Neural cell (in vitro differentiated cells): ENCODE data around the gene PCDH15. TPM values are rescaled to one million over a fixed set of nuclear protein-coding genes. Genes with fewer than 3 reads are reported as not detected.

Source experiments
- H2AFZ ChIP-seq: fragments of 200-600, 300-800 bp; sonication (generic), shearing (Covaris generic); 2 replicates; pipeline ENCODE4 v1.6.0; 2014; ENCODE audit warnings: low read depth, mild to moderate bottlenecking, antibody characterized with exemption, low read length, moderate library complexity
- H3F3A ChIP-seq: fragments of 200-600 bp; shearing (Covaris generic); 2 replicates; pipeline ENCODE4 v1.6.1; 2016; ENCODE audit warnings: mild to moderate bottlenecking, moderate library complexity, mixed read lengths, antibody characterized with exemption, low read length; ENCODE audit not compliant: insufficient read depth, poor library complexity, severe bottlenecking
- H3K27ac ChIP-seq: fragments of 200-600, 300-800 bp; sonication (generic), shearing (Covaris generic); 2 replicates; pipeline ENCODE4 v1.5.1; 2014; ENCODE audit warnings: mild to moderate bottlenecking, low read length, moderate library complexity
- H3K27me3 ChIP-seq: fragments of 300-800, 200-600 bp; sonication (generic), shearing (Covaris generic); 2 replicates; pipeline ENCODE4 v1.6.0; 2014; ENCODE audit warnings: mild to moderate bottlenecking, low read depth, low read length, moderate library complexity; ENCODE audit not compliant: insufficient read depth
- H3K36me3 ChIP-seq: fragments of 300-800, 200-600 bp; sonication (generic), shearing (Covaris generic); 2 replicates; pipeline ENCODE4 v1.5.1; 2014; ENCODE audit warnings: mild to moderate bottlenecking, antibody characterized with exemption, low read length, moderate library complexity; ENCODE audit not compliant: insufficient read depth
- H3K4me2 ChIP-seq: fragments of 300-800, 200-600 bp; sonication (generic), shearing (Covaris generic); 2 replicates; pipeline ENCODE4 v1.6.0; 2014; ENCODE audit warnings: mild to moderate bottlenecking, low read length
- H3K4me3 ChIP-seq: fragments of 300-800, 200-600 bp; sonication (generic), shearing (Covaris generic); 2 replicates; pipeline ENCODE4 v1.5.1; 2014; ENCODE audit warnings: mild to moderate bottlenecking, low read length, moderate library complexity
- H3K79me2 ChIP-seq: fragments of 200-600 bp; shearing (Covaris generic); replicated peaks from 2 replicates; pipeline ENCODE4 v1.6.0; 2014; ENCODE audit warnings: mild to moderate bottlenecking, low read length, moderate library complexity; ENCODE audit not compliant: insufficient read depth
- H3K9ac ChIP-seq: fragments of 300-800, 200-600 bp; sonication (generic), shearing (Covaris generic); 2 replicates; pipeline ENCODE4 v1.6.1; 2016; ENCODE audit warnings: mild to moderate bottlenecking, low read length, mixed read lengths
- H3K9me2 ChIP-seq: fragments of 200-600 bp; shearing (Covaris generic); 2 replicates; pipeline ENCODE4 v1.6.1; 2016; ENCODE audit warnings: mild to moderate bottlenecking, low read length, mixed read lengths; ENCODE audit not compliant: insufficient read depth
- H3K9me3 ChIP-seq: fragments of 200-600, 300-800 bp; sonication (generic), shearing (Covaris generic); 2 replicates; pipeline ENCODE4 v1.6.1; 2016; ENCODE audit warnings: mild to moderate bottlenecking, mixed run types, low read length, moderate library complexity, mixed read lengths
- H4K20me1 ChIP-seq: fragments of 200-600 bp; shearing (Covaris generic); 2 replicates; pipeline ENCODE4 v1.6.1; 2016; ENCODE audit warnings: mild to moderate bottlenecking, mixed run types; ENCODE audit not compliant: insufficient read depth
- EP300 ChIP-seq: fragments of 450-650 bp; conservative IDR thresholded peaks from 2 replicates; pipeline ENCODE4 v1.6.1; 2014; ENCODE audit warnings: antibody characterized with exemption, mild to moderate bottlenecking, moderate library complexity; ENCODE audit not compliant: poor library complexity, severe bottlenecking
- EZH2 ChIP-seq: fragments of 200-600, 300-800 bp; shearing (Covaris generic), sonication (generic); IDR thresholded peaks from 2 replicates; pipeline ENCODE4 v1.6.1; 2014; ENCODE audit warnings: antibody characterized with exemption, low read length, borderline replicate concordance, mild to moderate bottlenecking; ENCODE audit not compliant: insufficient read depth, poor library complexity, severe bottlenecking
- MXI1 ChIP-seq: fragments of 450-650 bp; conservative IDR thresholded peaks from 2 replicates; pipeline ENCODE4 v1.6.1; 2014; ENCODE audit warnings: antibody characterized with exemption, mild to moderate bottlenecking; ENCODE audit not compliant: poor library complexity, severe bottlenecking
- POLR2AphosphoS5 ChIP-seq: IDR thresholded peaks from 2 replicates; pipeline ENCODE4 v1.6.1; 2012
- RAD21 ChIP-seq: fragments of 450-650 bp; conservative IDR thresholded peaks from 2 replicates; pipeline ENCODE4 v1.6.1; 2014; ENCODE audit warnings: antibody characterized with exemption, mild to moderate bottlenecking, moderate library complexity
- SMC3 ChIP-seq: fragments of 450-650 bp; conservative IDR thresholded peaks from 2 replicates; pipeline ENCODE4 v1.6.1; 2014; ENCODE audit warnings: antibody characterized with exemption, mild to moderate bottlenecking, moderate library complexity; ENCODE audit not compliant: poor library complexity
- TAF1 ChIP-seq: IDR thresholded peaks from 2 replicates; pipeline ENCODE4 v1.6.1; 2012; ENCODE audit warnings: low read depth
- polyA plus RNA-seq: library from polyadenylated mRNA; depleted of rRNA; stranded (reverse); fragments of >200 nt; gene quantifications from 2 replicates; pipeline ENCODE4 v1.2.3, GENCODE V29; 2014
- TF ChIP-seq, protein P1 (sequence below): fragments of 450-650 bp; IDR thresholded peaks from 2 replicates; pipeline ENCODE4 v1.5.1; 2014; ENCODE audit warnings: antibody characterized with exemption, mild to moderate bottlenecking, moderate library complexity; ENCODE audit not compliant: poor library complexity, severe bottlenecking
- TF ChIP-seq, protein P2 (sequence below): IDR thresholded peaks from 2 replicates; pipeline ENCODE4 v1.6.1; 2012; ENCODE audit warnings: borderline replicate concordance

Gene PCDH15
- polyA plus RNA-seq, 1 donor from 2014 or later, result 1.2 TPM

- Histone ChIP-seq H3K79me2 (no peaks in the 10 kb centered on the region), H3K27me3 (no peaks in the 10 kb centered on the region), H4K20me1 (no peaks in the 10 kb centered on the region), H3K9me2 (no peaks in the 10 kb centered on the region), H3K9ac (no peak overlapping the region), H2AFZ (no peak overlapping the region), H3K36me3 (no peaks in the 10 kb centered on the region), H3K4me2 (no peak overlapping the region), H3K4me3 (no peak overlapping the region), H3K9me3 (no peaks in the 10 kb centered on the region), H3K27ac (no peak overlapping the region), H3F3A (no peaks in the 10 kb centered on the region)
- TF ChIP-seq POLR2AphosphoS5, result no peak
- TF ChIP-seq RAD21, result no peak
- TF ChIP-seq, protein P1, sequence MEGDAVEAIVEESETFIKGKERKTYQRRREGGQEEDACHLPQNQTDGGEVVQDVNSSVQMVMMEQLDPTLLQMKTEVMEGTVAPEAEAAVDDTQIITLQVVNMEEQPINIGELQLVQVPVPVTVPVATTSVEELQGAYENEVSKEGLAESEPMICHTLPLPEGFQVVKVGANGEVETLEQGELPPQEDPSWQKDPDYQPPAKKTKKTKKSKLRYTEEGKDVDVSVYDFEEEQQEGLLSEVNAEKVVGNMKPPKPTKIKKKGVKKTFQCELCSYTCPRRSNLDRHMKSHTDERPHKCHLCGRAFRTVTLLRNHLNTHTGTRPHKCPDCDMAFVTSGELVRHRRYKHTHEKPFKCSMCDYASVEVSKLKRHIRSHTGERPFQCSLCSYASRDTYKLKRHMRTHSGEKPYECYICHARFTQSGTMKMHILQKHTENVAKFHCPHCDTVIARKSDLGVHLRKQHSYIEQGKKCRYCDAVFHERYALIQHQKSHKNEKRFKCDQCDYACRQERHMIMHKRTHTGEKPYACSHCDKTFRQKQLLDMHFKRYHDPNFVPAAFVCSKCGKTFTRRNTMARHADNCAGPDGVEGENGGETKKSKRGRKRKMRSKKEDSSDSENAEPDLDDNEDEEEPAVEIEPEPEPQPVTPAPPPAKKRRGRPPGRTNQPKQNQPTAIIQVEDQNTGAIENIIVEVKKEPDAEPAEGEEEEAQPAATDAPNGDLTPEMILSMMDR, result no peak
- no peak for TF ChIP-seq EZH2
- TF ChIP-seq EP300, result no peak
- TF ChIP-seq, protein P2, sequence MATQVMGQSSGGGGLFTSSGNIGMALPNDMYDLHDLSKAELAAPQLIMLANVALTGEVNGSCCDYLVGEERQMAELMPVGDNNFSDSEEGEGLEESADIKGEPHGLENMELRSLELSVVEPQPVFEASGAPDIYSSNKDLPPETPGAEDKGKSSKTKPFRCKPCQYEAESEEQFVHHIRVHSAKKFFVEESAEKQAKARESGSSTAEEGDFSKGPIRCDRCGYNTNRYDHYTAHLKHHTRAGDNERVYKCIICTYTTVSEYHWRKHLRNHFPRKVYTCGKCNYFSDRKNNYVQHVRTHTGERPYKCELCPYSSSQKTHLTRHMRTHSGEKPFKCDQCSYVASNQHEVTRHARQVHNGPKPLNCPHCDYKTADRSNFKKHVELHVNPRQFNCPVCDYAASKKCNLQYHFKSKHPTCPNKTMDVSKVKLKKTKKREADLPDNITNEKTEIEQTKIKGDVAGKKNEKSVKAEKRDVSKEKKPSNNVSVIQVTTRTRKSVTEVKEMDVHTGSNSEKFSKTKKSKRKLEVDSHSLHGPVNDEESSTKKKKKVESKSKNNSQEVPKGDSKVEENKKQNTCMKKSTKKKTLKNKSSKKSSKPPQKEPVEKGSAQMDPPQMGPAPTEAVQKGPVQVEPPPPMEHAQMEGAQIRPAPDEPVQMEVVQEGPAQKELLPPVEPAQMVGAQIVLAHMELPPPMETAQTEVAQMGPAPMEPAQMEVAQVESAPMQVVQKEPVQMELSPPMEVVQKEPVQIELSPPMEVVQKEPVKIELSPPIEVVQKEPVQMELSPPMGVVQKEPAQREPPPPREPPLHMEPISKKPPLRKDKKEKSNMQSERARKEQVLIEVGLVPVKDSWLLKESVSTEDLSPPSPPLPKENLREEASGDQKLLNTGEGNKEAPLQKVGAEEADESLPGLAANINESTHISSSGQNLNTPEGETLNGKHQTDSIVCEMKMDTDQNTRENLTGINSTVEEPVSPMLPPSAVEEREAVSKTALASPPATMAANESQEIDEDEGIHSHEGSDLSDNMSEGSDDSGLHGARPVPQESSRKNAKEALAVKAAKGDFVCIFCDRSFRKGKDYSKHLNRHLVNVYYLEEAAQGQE, result no peak
- TF ChIP-seq TAF1, result no peak
- TF ChIP-seq MXI1, result no peak
- no peak for TF ChIP-seq SMC3
These were observed 706.7 kb downstream of the PCDH15 start for GRCh38 chr10:54094321-54094720.

GRCh38 chr10:54091237-54091636 is 709.8 kb downstream of the PCDH15 start:
- H3F3A ChIP-seq, result no peaks in the 10 kb centered on the region
- H3K9ac ChIP-seq, result no peak overlapping the region
- H3K27ac ChIP-seq, result no peak overlapping the region
- no peak for TF ChIP-seq MXI1
- TF ChIP-seq, protein P1, result no peak
- no peak for TF ChIP-seq EP300
- TF ChIP-seq TAF1, result no peak
- no peak overlapping the region for H3K4me2 ChIP-seq
- no peaks in the 10 kb centered on the region for H4K20me1 ChIP-seq
- no peak overlapping the region for H3K4me3 ChIP-seq
- H3K9me3 ChIP-seq, result no peaks in the 10 kb centered on the region
- no peaks in the 10 kb centered on the region for H3K27me3 ChIP-seq
- no peak overlapping the region for H2AFZ ChIP-seq
- no peaks in the 10 kb centered on the region for H3K36me3 ChIP-seq
- no peaks in the 10 kb centered on the region for H3K9me2 ChIP-seq
- H3K79me2 ChIP-seq, result no peaks in the 10 kb centered on the region
